Choroid plexus epithelial cell (primary cell): Measurements from ENCODE around the gene CDH20.

Experiments used
- DNase-seq: peaks from one replicate; pipeline ENCODE4 v3.0.0-alpha.2; 2010; ENCODE audit warnings: low read depth
- H3K4me3 ChIP-seq: 2 replicates; pipeline ENCODE4 v1.5.1; 2011; ENCODE audit warnings: low read depth, mild to moderate bottlenecking, control low read depth, low read length, moderate library complexity
- TF ChIP-seq, protein P1 (sequence below): conservative IDR thresholded peaks from 2 replicates; pipeline ENCODE4 v1.5.1; 2011; ENCODE audit warnings: low read depth, mild to moderate bottlenecking, control low read depth, inconsistent platforms, low read length, moderate library complexity

The CDH20 gene

GRCh38 chr18:61470031-61470674 is 136.9 kb downstream of the CDH20 start:
- TF ChIP-seq, protein P1, sequence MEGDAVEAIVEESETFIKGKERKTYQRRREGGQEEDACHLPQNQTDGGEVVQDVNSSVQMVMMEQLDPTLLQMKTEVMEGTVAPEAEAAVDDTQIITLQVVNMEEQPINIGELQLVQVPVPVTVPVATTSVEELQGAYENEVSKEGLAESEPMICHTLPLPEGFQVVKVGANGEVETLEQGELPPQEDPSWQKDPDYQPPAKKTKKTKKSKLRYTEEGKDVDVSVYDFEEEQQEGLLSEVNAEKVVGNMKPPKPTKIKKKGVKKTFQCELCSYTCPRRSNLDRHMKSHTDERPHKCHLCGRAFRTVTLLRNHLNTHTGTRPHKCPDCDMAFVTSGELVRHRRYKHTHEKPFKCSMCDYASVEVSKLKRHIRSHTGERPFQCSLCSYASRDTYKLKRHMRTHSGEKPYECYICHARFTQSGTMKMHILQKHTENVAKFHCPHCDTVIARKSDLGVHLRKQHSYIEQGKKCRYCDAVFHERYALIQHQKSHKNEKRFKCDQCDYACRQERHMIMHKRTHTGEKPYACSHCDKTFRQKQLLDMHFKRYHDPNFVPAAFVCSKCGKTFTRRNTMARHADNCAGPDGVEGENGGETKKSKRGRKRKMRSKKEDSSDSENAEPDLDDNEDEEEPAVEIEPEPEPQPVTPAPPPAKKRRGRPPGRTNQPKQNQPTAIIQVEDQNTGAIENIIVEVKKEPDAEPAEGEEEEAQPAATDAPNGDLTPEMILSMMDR: no peak
- no peak overlapping the region for H3K4me3 ChIP-seq
- no peak for DNase-seq

- no peak for DNase-seq
- no peak overlapping the region for H3K4me3 ChIP-seq
- TF ChIP-seq, protein P1: no peak
These were observed 138.3 kb downstream of the CDH20 start for GRCh38 chr18:61471541-61471940.

DNA sequence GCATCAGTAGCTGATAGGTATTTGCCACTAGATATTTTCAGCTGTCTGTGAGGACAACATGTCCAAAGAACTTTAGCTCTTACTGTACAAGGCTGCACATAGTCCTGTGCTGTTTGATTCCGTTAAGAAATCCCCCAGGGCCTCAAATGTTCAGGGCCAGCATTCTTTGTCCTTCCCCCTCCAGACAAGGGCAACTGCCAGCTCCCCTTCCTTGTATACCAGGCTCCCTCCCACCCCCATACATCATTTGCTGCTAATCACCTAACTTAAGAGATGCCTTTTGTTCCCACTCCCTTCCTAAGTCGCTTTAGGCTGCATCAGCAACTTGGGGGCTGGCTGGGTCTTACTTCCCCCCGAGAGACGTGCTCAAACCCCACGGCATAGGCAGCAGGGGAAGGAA is 138.7 kb downstream of the CDH20 start:
- no peak overlapping the region for H3K4me3 ChIP-seq
- TF ChIP-seq, protein P1: no peak
- DNase-seq: no peak

DNA sequence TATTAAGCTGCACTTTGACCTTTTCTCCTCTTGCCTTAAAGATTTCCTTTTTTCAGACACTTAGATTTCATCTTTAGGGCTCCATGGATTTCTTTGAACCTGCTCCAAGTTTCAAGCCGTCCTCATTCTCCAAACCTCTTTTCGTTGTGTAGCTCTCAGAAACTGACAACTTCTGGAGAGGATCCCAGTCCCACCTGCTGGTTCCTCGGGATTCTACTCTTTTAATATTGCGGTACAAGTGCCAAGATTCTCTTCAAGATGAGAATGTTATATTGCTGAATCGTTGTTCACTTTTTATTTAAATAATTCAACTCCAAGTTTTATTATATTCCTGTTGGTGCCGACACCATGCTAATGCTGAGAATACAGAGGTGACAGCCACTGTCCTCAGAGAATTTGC is 141.1 kb downstream of the CDH20 start:
- TF ChIP-seq, protein P1: no peak
- DNase-seq: no peak

GRCh38 chr18:61474918-61475317 is 141.7 kb downstream of the CDH20 start:
- TF ChIP-seq, protein P1: no peak
- no peak overlapping the region for H3K4me3 ChIP-seq
- no peak for DNase-seq

More for the DNA sequence above, 141.1 kb downstream of the CDH20 start:
- H3K4me3 ChIP-seq: no peak overlapping the region

DNA sequence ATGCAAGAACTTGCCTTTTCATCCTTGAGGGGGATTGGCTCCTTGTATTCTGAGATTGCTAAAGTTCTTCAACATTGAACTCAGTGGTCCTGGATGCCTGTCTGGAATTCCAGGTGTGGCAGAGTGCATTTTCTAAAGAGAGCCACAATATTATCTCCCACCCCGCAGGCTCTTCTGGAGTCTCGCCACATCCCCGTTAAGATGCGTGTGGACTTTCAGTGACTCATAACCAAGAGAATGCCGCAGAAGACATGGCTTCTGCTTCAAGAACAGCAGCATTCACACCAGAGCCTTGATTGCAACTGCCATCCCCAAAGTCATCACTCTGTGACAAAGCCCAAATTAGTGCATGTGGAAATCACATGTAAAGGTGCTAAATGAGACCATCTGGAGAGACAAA is 142.7 kb downstream of the CDH20 start:
- TF ChIP-seq, protein P1: no peak
- no peak for DNase-seq
- H3K4me3 ChIP-seq: no peak overlapping the region

GRCh38 chr18:61489334-61489733 is 156.1 kb downstream of the CDH20 start:
- no peak overlapping the region for H3K4me3 ChIP-seq
- TF ChIP-seq, protein P1: no peak
- no peak for DNase-seq
